ENCODE results near the gene KIF26B. TPM values are rescaled to one million over a fixed set of nuclear protein-coding genes. Genes with fewer than 3 reads are reported as not detected.

KIF26B gene
- polyA plus RNA-seq, 2 donors: 0.04 to 0.12 TPM

DNA sequence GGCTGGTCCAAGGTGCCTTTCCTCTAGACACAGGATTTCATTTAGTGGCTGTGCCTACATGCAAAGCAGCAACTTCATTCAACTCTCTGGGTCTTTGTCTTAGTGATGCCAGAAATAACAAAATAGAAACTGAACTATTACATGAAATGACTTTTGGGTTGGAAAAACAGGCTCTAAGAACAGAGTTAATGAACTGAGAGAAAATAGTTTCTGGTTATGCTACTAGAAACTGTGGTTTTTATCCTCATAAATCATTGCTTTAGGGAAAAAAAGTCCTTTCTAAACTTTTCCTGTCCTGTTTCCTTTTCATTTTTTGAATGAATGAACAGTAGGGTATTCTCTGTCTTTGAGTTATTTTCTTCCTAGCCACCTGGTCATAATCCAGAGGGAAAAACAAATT lies 424.0 kb downstream of the KIF26B start:
- H3K36me3 ChIP-seq (ENCODE audit: control insufficient read depth in 2 of 2, insufficient read depth in 2 of 2, low read length in 1 of 2): no peaks in the 10 kb centered on the region
- H3K27ac ChIP-seq (ENCODE audit: low read depth in 2 of 2, low read length in 1 of 2): no peak overlapping the region
- H3K27me3 ChIP-seq (ENCODE audit: control insufficient read depth in 1 of 2, insufficient read depth in 2 of 2, low read length in 2 of 2): no peaks in the 10 kb centered on the region
- H3K4me3 ChIP-seq (ENCODE audit: low read depth in 1 of 2, low read length in 2 of 2): no peak overlapping the region
- H3K9me3 ChIP-seq (ENCODE audit: control insufficient read depth in 2 of 2, insufficient read depth in 1 of 2, low read depth in 1 of 2, low read length in 1 of 2): no peaks in the 10 kb centered on the region
- H3K4me1 ChIP-seq (ENCODE audit: control insufficient read depth in 2 of 2, insufficient read depth in 2 of 2, low read length in 1 of 2): no peaks in the 10 kb centered on the region

GRCh38 chr1:245579881-245580280 lies 425.1 kb downstream of the KIF26B start:
- no peaks in the 10 kb centered on the region for H3K27me3 ChIP-seq (ENCODE audit: control insufficient read depth in 1 of 2, insufficient read depth in 2 of 2, low read length in 2 of 2)
- WGBS, 2 donors: 92 to 94% methylated on average over 7 of the region's 7 CpGs
- no peaks in the 10 kb centered on the region for H3K36me3 ChIP-seq (ENCODE audit: control insufficient read depth in 2 of 2, insufficient read depth in 2 of 2, low read length in 1 of 2)
- no peaks in the 10 kb centered on the region for H3K9me3 ChIP-seq (ENCODE audit: control insufficient read depth in 2 of 2, insufficient read depth in 1 of 2, low read depth in 1 of 2, low read length in 1 of 2)
- no peak overlapping the region for H3K27ac ChIP-seq (ENCODE audit: low read depth in 2 of 2, low read length in 1 of 2)
- no peaks in the 10 kb centered on the region for H3K4me1 ChIP-seq (ENCODE audit: control insufficient read depth in 2 of 2, insufficient read depth in 2 of 2, low read length in 1 of 2)
- no peak overlapping the region for H3K4me3 ChIP-seq (ENCODE audit: low read depth in 1 of 2, low read length in 2 of 2)

DNA sequence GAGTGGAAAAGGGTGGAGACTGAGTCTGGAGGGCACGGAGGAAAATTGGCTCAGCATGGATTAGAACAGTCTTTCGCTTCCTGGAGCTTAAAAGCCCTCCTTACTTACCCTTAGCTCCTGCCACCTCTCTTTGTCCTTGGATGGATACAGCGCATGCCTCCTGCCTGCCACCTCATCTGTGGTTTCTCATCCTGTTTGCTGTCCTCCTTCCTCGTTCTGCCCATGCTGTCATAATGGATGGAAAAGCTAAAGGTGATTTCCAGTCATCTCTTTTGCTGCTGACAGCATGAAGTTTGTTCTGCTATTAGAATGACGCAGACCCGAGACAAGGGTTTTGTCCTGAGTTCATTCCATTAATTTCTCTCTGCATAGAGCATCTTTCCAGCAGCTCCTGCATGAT lies 425.9 kb downstream of the KIF26B start:
- H3K27ac ChIP-seq (ENCODE audit: low read depth in 2 of 2, low read length in 1 of 2): no peak overlapping the region
- H3K27me3 ChIP-seq (ENCODE audit: control insufficient read depth in 1 of 2, insufficient read depth in 2 of 2, low read length in 2 of 2): no peaks in the 10 kb centered on the region
- H3K9me3 ChIP-seq (ENCODE audit: control insufficient read depth in 2 of 2, insufficient read depth in 1 of 2, low read depth in 1 of 2, low read length in 1 of 2): no peaks in the 10 kb centered on the region
- 86 to 91% methylated on average over 6 of the region's 6 CpGs for WGBS, 2 donors
- no peak overlapping the region for H3K4me3 ChIP-seq (ENCODE audit: low read depth in 1 of 2, low read length in 2 of 2)
- H3K36me3 ChIP-seq (ENCODE audit: control insufficient read depth in 2 of 2, insufficient read depth in 2 of 2, low read length in 1 of 2): no peaks in the 10 kb centered on the region
- no peaks in the 10 kb centered on the region for H3K4me1 ChIP-seq (ENCODE audit: control insufficient read depth in 2 of 2, insufficient read depth in 2 of 2, low read length in 1 of 2)

GRCh38 chr1:245582026-245582425 lies 427.2 kb downstream of the KIF26B start:
- H3K27ac ChIP-seq (ENCODE audit: low read depth in 2 of 2, low read length in 1 of 2): no peak overlapping the region
- no peaks in the 10 kb centered on the region for H3K9me3 ChIP-seq (ENCODE audit: control insufficient read depth in 2 of 2, insufficient read depth in 1 of 2, low read depth in 1 of 2, low read length in 1 of 2)
- H3K27me3 ChIP-seq (ENCODE audit: control insufficient read depth in 1 of 2, insufficient read depth in 2 of 2, low read length in 2 of 2): no peaks in the 10 kb centered on the region
- H3K4me1 ChIP-seq (ENCODE audit: control insufficient read depth in 2 of 2, insufficient read depth in 2 of 2, low read length in 1 of 2): no peaks in the 10 kb centered on the region
- H3K4me3 ChIP-seq (ENCODE audit: low read depth in 1 of 2, low read length in 2 of 2): no peak overlapping the region
- 65 to 80% methylated on average over 7 of the region's 7 CpGs for WGBS, 2 donors
- no peaks in the 10 kb centered on the region for H3K36me3 ChIP-seq (ENCODE audit: control insufficient read depth in 2 of 2, insufficient read depth in 2 of 2, low read length in 1 of 2)

DNA sequence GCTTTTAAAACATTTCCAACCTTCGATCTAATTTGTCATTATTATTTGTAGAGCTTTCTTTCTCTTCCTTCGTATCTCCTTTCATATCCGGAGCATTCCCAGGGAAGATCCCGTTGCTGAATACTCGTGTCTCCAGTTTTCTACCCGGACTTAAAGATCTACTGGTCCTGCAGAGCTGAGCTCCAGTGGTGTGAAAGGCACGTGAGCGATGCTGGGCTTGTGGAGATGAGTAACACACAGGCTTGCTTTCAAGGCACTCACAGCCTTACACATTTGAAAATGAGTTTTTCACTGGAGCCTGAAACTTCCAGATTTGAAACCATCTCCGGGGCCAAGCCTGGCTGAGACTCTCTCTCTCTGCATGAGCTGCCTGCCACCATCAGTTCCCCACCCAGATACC lies 428.3 kb downstream of the KIF26B start:
- 86 to 90% methylated on average over 9 of the region's 9 CpGs for WGBS, 2 donors
- Histone ChIP-seq H3K27me3 (ENCODE audit: control insufficient read depth in 1 of 2, insufficient read depth in 2 of 2, low read length in 2 of 2) (no peaks in the 10 kb centered on the region), H3K4me3 (ENCODE audit: low read depth in 1 of 2, low read length in 2 of 2) (no peak overlapping the region), H3K27ac (ENCODE audit: low read depth in 2 of 2, low read length in 1 of 2) (no peak overlapping the region), H3K36me3 (ENCODE audit: control insufficient read depth in 2 of 2, insufficient read depth in 2 of 2, low read length in 1 of 2) (no peaks in the 10 kb centered on the region), H3K9me3 (ENCODE audit: control insufficient read depth in 2 of 2, insufficient read depth in 1 of 2, low read depth in 1 of 2, low read length in 1 of 2) (no peaks in the 10 kb centered on the region), H3K4me1 (ENCODE audit: control insufficient read depth in 2 of 2, insufficient read depth in 2 of 2, low read length in 1 of 2) (no peaks in the 10 kb centered on the region)

GRCh38 chr1:245583575-245584330 lies 429.0 kb downstream of the KIF26B start:
- H3K27me3 ChIP-seq (ENCODE audit: control insufficient read depth in 1 of 2, insufficient read depth in 2 of 2, low read length in 2 of 2): no peaks in the 10 kb centered on the region
- WGBS, 2 donors: 77 to 83% methylated on average over 15 of the region's 15 CpGs
- no peak overlapping the region for H3K4me3 ChIP-seq (ENCODE audit: low read depth in 1 of 2, low read length in 2 of 2)
- no peaks in the 10 kb centered on the region for H3K9me3 ChIP-seq (ENCODE audit: control insufficient read depth in 2 of 2, insufficient read depth in 1 of 2, low read depth in 1 of 2, low read length in 1 of 2)
- no peaks in the 10 kb centered on the region for H3K36me3 ChIP-seq (ENCODE audit: control insufficient read depth in 2 of 2, insufficient read depth in 2 of 2, low read length in 1 of 2)
- H3K27ac ChIP-seq (ENCODE audit: low read depth in 2 of 2, low read length in 1 of 2): no peak overlapping the region
- no peaks in the 10 kb centered on the region for H3K4me1 ChIP-seq (ENCODE audit: control insufficient read depth in 2 of 2, insufficient read depth in 2 of 2, low read length in 1 of 2)

- no peaks in the 10 kb centered on the region for H3K9me3 ChIP-seq (ENCODE audit: control insufficient read depth in 2 of 2, insufficient read depth in 1 of 2, low read depth in 1 of 2, low read length in 1 of 2)
- WGBS, 2 donors: 61 to 64% methylated on average over 11 of the region's 11 CpGs
- H3K36me3 ChIP-seq (ENCODE audit: control insufficient read depth in 2 of 2, insufficient read depth in 2 of 2, low read length in 1 of 2): no peaks in the 10 kb centered on the region
- no peaks in the 10 kb centered on the region for H3K27me3 ChIP-seq (ENCODE audit: control insufficient read depth in 1 of 2, insufficient read depth in 2 of 2, low read length in 2 of 2)
- H3K27ac ChIP-seq (ENCODE audit: low read depth in 2 of 2, low read length in 1 of 2): no peak overlapping the region
- no peak overlapping the region for H3K4me3 ChIP-seq (ENCODE audit: low read depth in 1 of 2, low read length in 2 of 2)
- no peaks in the 10 kb centered on the region for H3K4me1 ChIP-seq (ENCODE audit: control insufficient read depth in 2 of 2, insufficient read depth in 2 of 2, low read length in 1 of 2)
These were observed 430.6 kb downstream of the KIF26B start for GRCh38 chr1:245585252-245585959.

- 71 to 76% methylated on average over 11 of the region's 11 CpGs for WGBS, 2 donors
- Histone ChIP-seq H3K36me3 (ENCODE audit: control insufficient read depth in 2 of 2, insufficient read depth in 2 of 2, low read length in 1 of 2) (no peaks in the 10 kb centered on the region), H3K4me3 (ENCODE audit: low read depth in 1 of 2, low read length in 2 of 2) (no peak overlapping the region), H3K4me1 (ENCODE audit: control insufficient read depth in 2 of 2, insufficient read depth in 2 of 2, low read length in 1 of 2) (no peaks in the 10 kb centered on the region), H3K9me3 (ENCODE audit: control insufficient read depth in 2 of 2, insufficient read depth in 1 of 2, low read depth in 1 of 2, low read length in 1 of 2) (no peaks in the 10 kb centered on the region), H3K27me3 (ENCODE audit: control insufficient read depth in 1 of 2, insufficient read depth in 2 of 2, low read length in 2 of 2) (no peaks in the 10 kb centered on the region), H3K27ac (ENCODE audit: low read depth in 2 of 2, low read length in 1 of 2) (no peak overlapping the region)
These were observed 432.8 kb downstream of the KIF26B start for GRCh38 chr1:245587435-245588115.

DNA sequence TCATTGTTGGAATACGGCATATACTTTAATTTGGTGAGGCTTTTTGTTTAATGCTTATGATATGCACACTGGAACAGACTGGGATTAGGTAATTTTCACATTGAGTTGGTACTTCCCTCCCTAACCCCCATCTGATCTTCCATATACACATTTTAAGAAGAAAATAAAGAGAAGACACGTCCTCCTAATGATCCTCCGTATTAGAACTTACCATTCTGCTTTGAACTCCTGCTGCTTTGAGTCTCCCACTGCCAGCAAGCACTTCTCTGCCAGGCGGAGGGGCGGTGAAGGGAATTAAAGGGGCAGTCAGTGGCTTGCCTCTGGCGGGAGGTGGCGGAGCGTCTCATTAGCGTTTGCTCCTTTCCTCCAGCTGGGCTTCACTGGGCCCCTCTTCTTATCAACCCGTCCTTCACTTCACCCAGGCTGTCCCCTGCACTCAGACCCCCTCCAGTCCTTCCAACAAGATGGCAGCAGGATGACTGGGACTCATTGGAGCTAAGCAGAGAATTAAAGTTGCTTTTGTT lies 433.4 kb downstream of the KIF26B start:
- H3K4me1 ChIP-seq (ENCODE audit: control insufficient read depth in 2 of 2, insufficient read depth in 2 of 2, low read length in 1 of 2): no peaks in the 10 kb centered on the region
- WGBS, 2 donors: 84 to 87% methylated on average over 10 of the region's 10 CpGs
- H3K9me3 ChIP-seq (ENCODE audit: control insufficient read depth in 2 of 2, insufficient read depth in 1 of 2, low read depth in 1 of 2, low read length in 1 of 2): no peaks in the 10 kb centered on the region
- H3K27ac ChIP-seq (ENCODE audit: low read depth in 2 of 2, low read length in 1 of 2): no peak overlapping the region
- no peaks in the 10 kb centered on the region for H3K27me3 ChIP-seq (ENCODE audit: control insufficient read depth in 1 of 2, insufficient read depth in 2 of 2, low read length in 2 of 2)
- H3K4me3 ChIP-seq (ENCODE audit: low read depth in 1 of 2, low read length in 2 of 2): no peak overlapping the region
- H3K36me3 ChIP-seq (ENCODE audit: control insufficient read depth in 2 of 2, insufficient read depth in 2 of 2, low read length in 1 of 2): no peaks in the 10 kb centered on the region
